Muscle of leg (tissue), 11 donors: ENCODE measurements around the gene RRAS2. TPM values are rescaled to one million over a fixed set of nuclear protein-coding genes. Genes with fewer than 3 reads are reported as not detected.

Experiments used
- DNase-seq: peaks from one replicate; pipeline ENCODE4 v3.0.0; 2013
- H3K27ac ChIP-seq: one replicate; pipeline ENCODE4 v1.5.1; 2013; ENCODE audit warnings: mild to moderate bottlenecking, low read length, control low read depth
- H3K27me3 ChIP-seq: one replicate; pipeline ENCODE4 v1.6.1; 2013; ENCODE audit warnings: low read length; ENCODE audit not compliant: control insufficient read depth, insufficient read depth
- H3K36me3 ChIP-seq: one replicate; pipeline ENCODE4 v1.6.1; 2013; ENCODE audit warnings: low read length; ENCODE audit not compliant: control insufficient read depth, insufficient read depth
- H3K4me1 ChIP-seq: one replicate; pipeline ENCODE4 v1.6.1; 2013; ENCODE audit warnings: low read length; ENCODE audit not compliant: control insufficient read depth, insufficient read depth
- H3K4me3 ChIP-seq: one replicate; pipeline ENCODE4 v1.5.1; 2013; ENCODE audit warnings: low read length, control low read depth
- H3K9me3 ChIP-seq: replicated peaks from 2 replicates; pipeline ENCODE4 v1.6.1; 2013; ENCODE audit warnings: low read depth, low read length; ENCODE audit not compliant: control insufficient read depth
- WGBS: methylation state at CpG from one replicate; pipeline ENCODE4 v1.1.5; 2013; ENCODE audit warnings: missing lambda C conversion rate; ENCODE audit not compliant: insufficient coverage; 5-methylcytosine and 5-hydroxymethylcytosine counted together
- polyA plus RNA-seq, 8 donors: library from polyadenylated mRNA; unstranded; fragments of 120-200 nt; gene quantifications; one replicate each; pipeline versions ENCODE4 v1.2.1 to v1.2.3, GENCODE V29; 2013; ENCODE audit warnings: inconsistent platforms in 1 of 8, low replicate concordance in 1 of 8; ENCODE audit not compliant: insufficient read length in 8 of 8, insufficient read depth in 1 of 8
- total RNA-seq: library from RNA; stranded (reverse); fragments of 120-200 nt; gene quantifications from one replicate; pipeline ENCODE4 v1.2.4, GENCODE V29; 2013

RRAS2 gene
- total and polyA plus RNA-seq, 9 donors: 34.4 to 49.3 (median 39.4) TPM

GRCh38 chr11:14251754-14252153, 107.2 kb downstream of the RRAS2 start:
- no peaks in the 10 kb centered on the region for H3K36me3 ChIP-seq
- H3K27ac ChIP-seq: no peak overlapping the region
- H3K27me3 ChIP-seq: peaks cover 9% of the 10 kb centered on the region
- peaks cover 39% of the 10 kb centered on the region for H3K4me1 ChIP-seq
- H3K9me3 ChIP-seq: no peaks in the 10 kb centered on the region
- no peak for DNase-seq
- no peak overlapping the region for H3K4me3 ChIP-seq
- 86% methylated on average over 2 of the region's 5 CpGs for WGBS

GRCh38 chr11:14249121-14249963, 109.6 kb downstream of the RRAS2 start:
- H3K27ac ChIP-seq: no peak overlapping the region
- DNase-seq: peak; percentile 74
- H3K4me1 ChIP-seq: peaks cover 30% of the 10 kb centered on the region
- H3K4me3 ChIP-seq: no peak overlapping the region
- H3K36me3 ChIP-seq: no peaks in the 10 kb centered on the region
- H3K9me3 ChIP-seq: no peaks in the 10 kb centered on the region
- WGBS: 0% methylated on average over 4 of the region's 10 CpGs
- peaks cover 9% of the 10 kb centered on the region for H3K27me3 ChIP-seq

GRCh38 chr11:14248580-14248981, 110.4 kb downstream of the RRAS2 start:
- Histone ChIP-seq H3K27ac (no peak overlapping the region), H3K27me3 (peaks cover 9% of the 10 kb centered on the region), H3K4me1 (peaks cover 22% of the 10 kb centered on the region), H3K9me3 (no peaks in the 10 kb centered on the region), H3K36me3 (no peaks in the 10 kb centered on the region), H3K4me3 (no peak overlapping the region)
- DNase-seq: no peak
- WGBS: 31% methylated on average over 4 of the region's 5 CpGs

GRCh38 chr11:14245444-14245843, 113.5 kb downstream of the RRAS2 start:
- no peaks in the 10 kb centered on the region for H3K36me3 ChIP-seq
- no peak overlapping the region for H3K4me3 ChIP-seq
- peaks cover 22% of the 10 kb centered on the region for H3K4me1 ChIP-seq
- H3K9me3 ChIP-seq: no peaks in the 10 kb centered on the region
- no peak for DNase-seq
- H3K27ac ChIP-seq: no peak overlapping the region
- 92% methylated on average over 2 of the region's 2 CpGs for WGBS
- H3K27me3 ChIP-seq: peaks cover 9% of the 10 kb centered on the region

- Histone ChIP-seq H3K27me3 (peaks cover 9% of the 10 kb centered on the region), H3K4me1 (peaks cover 22% of the 10 kb centered on the region), H3K36me3 (no peaks in the 10 kb centered on the region), H3K9me3 (no peaks in the 10 kb centered on the region), H3K27ac (no peak overlapping the region), H3K4me3 (no peak overlapping the region)
- WGBS: 73% methylated on average over 4 of the region's 8 CpGs
- DNase-seq: no peak
Observed at GRCh38 chr11:14244926-14245325, 114.1 kb downstream of the RRAS2 start.

- peaks cover 2% of the 10 kb centered on the region for H3K27me3 ChIP-seq
- H3K9me3 ChIP-seq: no peaks in the 10 kb centered on the region
- no peak overlapping the region for H3K4me3 ChIP-seq
- DNase-seq: no peak
- H3K36me3 ChIP-seq: no peaks in the 10 kb centered on the region
- H3K27ac ChIP-seq: no peak overlapping the region
- WGBS: 75% methylated on average over 4 of the region's 4 CpGs
- H3K4me1 ChIP-seq: peaks cover 19% of the 10 kb centered on the region
Observed at GRCh38 chr11:14242733-14243132, 116.2 kb downstream of the RRAS2 start.

- peak; percentile 75 for DNase-seq
- no peaks in the 10 kb centered on the region for H3K36me3 ChIP-seq
- H3K9me3 ChIP-seq: no peaks in the 10 kb centered on the region
- WGBS: 18% methylated on average over 3 of the region's 4 CpGs
- H3K27me3 ChIP-seq: no peaks in the 10 kb centered on the region
- no peak overlapping the region for H3K27ac ChIP-seq
- no peak overlapping the region for H3K4me3 ChIP-seq
- peaks cover 19% of the 10 kb centered on the region for H3K4me1 ChIP-seq
Observed at GRCh38 chr11:14242187-14242586, 116.8 kb downstream of the RRAS2 start.

GRCh38 chr11:14240951-14241350, 118.0 kb downstream of the RRAS2 start:
- H3K4me3 ChIP-seq: no peak overlapping the region
- no peak for DNase-seq
- no peaks in the 10 kb centered on the region for H3K27me3 ChIP-seq
- H3K9me3 ChIP-seq: no peaks in the 10 kb centered on the region
- H3K36me3 ChIP-seq: no peaks in the 10 kb centered on the region
- H3K4me1 ChIP-seq: peaks cover 19% of the 10 kb centered on the region
- no CpG with 5 or more reads among the region's 4 CpGs for WGBS
- no peak overlapping the region for H3K27ac ChIP-seq

GRCh38 chr11:14240221-14240620, 118.8 kb downstream of the RRAS2 start:
- no peaks in the 10 kb centered on the region for H3K27me3 ChIP-seq
- H3K4me1 ChIP-seq: peaks cover 19% of the 10 kb centered on the region
- DNase-seq: no peak

GRCh38 chr11:14237444-14237961, 121.5 kb downstream of the RRAS2 start:
- Histone ChIP-seq H3K9me3 (no peaks in the 10 kb centered on the region), H3K4me1 (peaks cover 13% of the 10 kb centered on the region), H3K36me3 (no peaks in the 10 kb centered on the region), H3K27ac (no peak overlapping the region), H3K27me3 (no peaks in the 10 kb centered on the region), H3K4me3 (no peak overlapping the region)
- 53% methylated on average over 8 of the region's 9 CpGs for WGBS
- DNase-seq: peak; percentile 44

More at GRCh38 chr11:14240221-14240620, 118.8 kb downstream of the RRAS2 start:
- H3K9me3 ChIP-seq: no peaks in the 10 kb centered on the region
- H3K27ac ChIP-seq: no peak overlapping the region
- H3K4me3 ChIP-seq: no peak overlapping the region
- no peaks in the 10 kb centered on the region for H3K36me3 ChIP-seq
